OCI-LY3 (cell line): ENCODE results near the gene NCAM2.

Experiments used
- EZH2phosphoT487 ChIP-seq: fragments of 200-600 bp; shearing (Covaris generic); IDR thresholded peaks from 2 replicates; pipeline ENCODE4 v1.6.1; 2018; ENCODE audit warnings: antibody characterized with exemption, mixed run types, low read depth
- TF ChIP-seq, protein P1 (sequence below): fragments of 200-600, 300-600 bp; sonication (generic); IDR thresholded peaks from 2 replicates; pipeline ENCODE4 v1.5.1; 2014; ENCODE audit warnings: antibody characterized with exemption, low read length, low read depth

DNA sequence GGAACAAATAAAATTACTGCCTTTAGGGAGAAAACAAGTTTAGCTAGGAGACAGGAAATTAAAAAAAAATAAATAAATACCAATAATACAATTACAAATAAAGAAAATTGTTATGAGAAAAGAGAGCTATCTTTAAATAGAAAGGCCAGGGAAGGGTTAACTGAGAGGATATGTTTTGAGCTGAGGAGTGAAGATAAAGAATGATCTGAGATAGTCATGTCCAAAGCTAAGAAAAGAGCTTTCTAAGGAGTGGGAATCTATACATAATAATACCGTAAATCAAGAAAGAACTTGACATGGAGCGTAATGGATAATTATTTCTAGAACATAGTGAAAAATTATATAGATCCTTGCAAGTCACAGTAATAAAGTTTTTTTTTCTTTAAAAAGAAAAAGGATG lies 176.5 kb downstream of the NCAM2 start:
- TF ChIP-seq, protein P1, sequence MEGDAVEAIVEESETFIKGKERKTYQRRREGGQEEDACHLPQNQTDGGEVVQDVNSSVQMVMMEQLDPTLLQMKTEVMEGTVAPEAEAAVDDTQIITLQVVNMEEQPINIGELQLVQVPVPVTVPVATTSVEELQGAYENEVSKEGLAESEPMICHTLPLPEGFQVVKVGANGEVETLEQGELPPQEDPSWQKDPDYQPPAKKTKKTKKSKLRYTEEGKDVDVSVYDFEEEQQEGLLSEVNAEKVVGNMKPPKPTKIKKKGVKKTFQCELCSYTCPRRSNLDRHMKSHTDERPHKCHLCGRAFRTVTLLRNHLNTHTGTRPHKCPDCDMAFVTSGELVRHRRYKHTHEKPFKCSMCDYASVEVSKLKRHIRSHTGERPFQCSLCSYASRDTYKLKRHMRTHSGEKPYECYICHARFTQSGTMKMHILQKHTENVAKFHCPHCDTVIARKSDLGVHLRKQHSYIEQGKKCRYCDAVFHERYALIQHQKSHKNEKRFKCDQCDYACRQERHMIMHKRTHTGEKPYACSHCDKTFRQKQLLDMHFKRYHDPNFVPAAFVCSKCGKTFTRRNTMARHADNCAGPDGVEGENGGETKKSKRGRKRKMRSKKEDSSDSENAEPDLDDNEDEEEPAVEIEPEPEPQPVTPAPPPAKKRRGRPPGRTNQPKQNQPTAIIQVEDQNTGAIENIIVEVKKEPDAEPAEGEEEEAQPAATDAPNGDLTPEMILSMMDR = no peak
- TF ChIP-seq EZH2phosphoT487 = no peak
